Activated T-helper 1 cell treated with anti-CD3 and anti-CD28 coated beads, Interleukin-12 subunit alpha, Interleukin-12 subunit beta, Interleukin-2, Interleukin-4 antibody, amounts not matched to agents 30 ng/mL and 10 ng/mL and 1 ng/mL, durations not matched to agents 14 hours and 24 hours and 36 hours (primary cell): ENCODE results near the gene BRINP3. TPM values are rescaled to one million over a fixed set of nuclear protein-coding genes. Genes with fewer than 3 reads are reported as not detected.

ENCODE experiments used
- DNase-seq: peaks from one replicate; pipeline ENCODE4 v3.0.0; 2021; ENCODE audit warnings: low spot score
- H3K27ac Mint-ChIP-seq: one replicate; pipeline ENCODE4 v1.8.0; 2021; ENCODE audit warnings: mild to moderate bottlenecking, mixed read lengths
- H3K27me3 Mint-ChIP-seq: one replicate; pipeline ENCODE4 v1.8.0; 2022; ENCODE audit warnings: mild to moderate bottlenecking, moderate library complexity, mixed read lengths; ENCODE audit not compliant: insufficient read depth
- H3K36me3 Mint-ChIP-seq: one replicate; pipeline ENCODE4 v1.8.0; 2021; ENCODE audit warnings: low read depth, mixed read lengths
- H3K4me1 Mint-ChIP-seq: one replicate; pipeline ENCODE4 v1.8.0; 2021; ENCODE audit warnings: low read depth, mixed read lengths
- H3K4me3 Mint-ChIP-seq: one replicate; pipeline ENCODE4 v1.8.0; 2021; ENCODE audit warnings: mild to moderate bottlenecking, moderate library complexity, mixed read lengths
- H3K9me3 Mint-ChIP-seq: one replicate; pipeline ENCODE4 v1.8.0; 2021; ENCODE audit warnings: mixed read lengths
- intact Hi-C: fragments of 100-400 bp; cut with micrococcal nuclease; formaldehyde crosslinking; loops from one replicate; pipeline ENCODE4 v1.15.1; 2024
- total RNA-seq: library from RNA; stranded (reverse); gene quantifications from 2 replicates; pipeline ENCODE4 v1.2.3, GENCODE V29; 2022

Gene BRINP3
- total RNA-seq, 1 donor from 2014 or later = not detected

DNA sequence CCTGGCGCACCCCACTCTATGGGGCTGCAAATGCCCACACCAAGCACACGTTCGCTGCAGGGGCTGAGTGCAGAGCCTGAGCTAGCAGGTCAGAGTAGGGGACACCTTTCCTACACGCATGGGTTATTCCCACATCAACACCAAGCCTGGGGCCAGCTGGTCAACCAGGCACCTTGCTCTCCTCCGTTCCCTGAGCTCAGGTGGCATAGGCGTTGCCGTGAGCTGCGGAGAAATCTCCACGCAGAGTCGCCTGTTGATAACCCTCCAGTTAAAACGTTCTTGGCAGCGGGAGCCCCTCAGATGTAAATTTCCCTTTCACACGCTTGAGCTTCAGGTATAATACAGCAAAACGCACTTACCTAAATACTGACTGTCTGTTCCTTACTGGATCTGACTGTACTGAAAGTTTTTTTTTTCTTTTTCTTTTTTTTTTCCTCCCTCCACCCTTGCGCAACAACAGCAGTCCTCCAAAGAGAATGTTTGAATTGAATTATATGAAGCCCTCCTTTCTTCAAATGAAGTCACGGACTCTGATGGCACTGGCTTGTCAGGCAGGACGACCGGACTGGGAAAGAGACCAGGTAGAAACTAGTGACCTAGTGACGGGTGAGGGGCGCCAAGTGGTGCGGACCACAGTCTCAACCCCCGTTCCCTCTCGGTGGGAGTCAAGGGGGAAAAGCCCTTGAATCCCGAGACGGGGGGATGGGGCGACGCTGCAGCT is 2.1 kb downstream of the BRINP3 start:
- H3K36me3 Mint-ChIP-seq = no peaks in the 10 kb centered on the region
- intact Hi-C loops = no loop called here
- no peaks in the 10 kb centered on the region for H3K4me1 Mint-ChIP-seq

DNA sequence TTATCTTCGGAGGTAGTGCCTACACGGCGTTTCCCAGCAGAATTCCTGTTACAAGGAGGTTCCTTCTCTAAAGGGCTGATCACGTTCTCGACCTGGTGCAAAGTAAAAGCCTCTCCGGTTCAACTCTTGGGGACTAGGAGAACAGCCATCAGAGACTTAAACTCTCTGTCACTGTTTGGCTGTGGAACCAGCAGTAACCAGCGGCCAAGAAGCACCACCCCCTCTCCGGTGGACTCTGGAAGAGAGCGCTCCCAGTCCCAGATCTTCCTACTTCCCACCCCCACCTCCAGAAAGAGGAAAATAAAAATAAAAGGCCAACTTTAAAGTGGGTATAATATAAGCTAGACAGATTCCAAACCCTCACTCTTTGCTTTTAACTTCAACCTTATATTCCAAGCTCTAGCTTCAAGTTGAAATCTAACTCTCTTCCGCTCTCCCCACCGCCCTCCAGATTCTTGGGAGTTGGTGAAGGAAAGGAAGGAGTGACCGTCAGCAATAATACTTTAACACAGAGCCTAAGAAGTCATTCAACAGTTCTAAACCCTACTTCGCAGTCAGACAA is 2.9 kb downstream of the BRINP3 start:
- no peaks in the 10 kb centered on the region for H3K36me3 Mint-ChIP-seq

More for the DNA sequence above, 2.1 kb downstream of the BRINP3 start:
- H3K27ac Mint-ChIP-seq = no peak overlapping the region
- H3K27me3 Mint-ChIP-seq = peaks cover 37% of the 10 kb centered on the region
- no peak overlapping the region for H3K4me3 Mint-ChIP-seq
- no peak for DNase-seq
- H3K9me3 Mint-ChIP-seq = no peaks in the 10 kb centered on the region

DNA sequence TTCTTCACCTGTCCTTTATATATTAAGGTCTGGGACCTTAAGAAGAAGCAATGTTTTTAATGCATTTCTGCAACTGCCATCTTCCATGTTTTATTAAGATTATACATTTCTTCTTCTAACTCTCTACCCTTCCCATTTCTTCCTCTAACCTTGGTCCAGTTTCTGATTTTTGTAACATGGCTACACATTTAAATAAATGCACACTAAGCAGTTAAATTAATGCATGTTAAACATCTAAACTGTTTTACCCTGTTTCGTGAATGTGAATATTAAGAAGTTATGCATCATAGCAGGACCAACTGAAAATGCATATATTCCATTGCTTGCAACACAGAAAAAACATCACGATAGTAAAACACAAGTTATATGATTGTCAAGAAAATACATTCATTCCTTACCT is 3.7 kb downstream of the BRINP3 start:
- Mint-ChIP-seq H3K36me3 (no peaks in the 10 kb centered on the region), H3K4me3 (no peak overlapping the region), H3K27me3 (peaks cover 36% of the 10 kb centered on the region), H3K4me1 (no peaks in the 10 kb centered on the region), H3K27ac (no peak overlapping the region), H3K9me3 (no peaks in the 10 kb centered on the region)
- intact Hi-C loops = no loop called here
- no peak for DNase-seq

More for the DNA sequence above, 2.9 kb downstream of the BRINP3 start:
- H3K4me1 Mint-ChIP-seq = no peaks in the 10 kb centered on the region
- H3K9me3 Mint-ChIP-seq = no peaks in the 10 kb centered on the region
- no peak for DNase-seq
- intact Hi-C loops = no loop called here
- H3K4me3 Mint-ChIP-seq = no peak overlapping the region
- no peak overlapping the region for H3K27ac Mint-ChIP-seq
- peaks cover 37% of the 10 kb centered on the region for H3K27me3 Mint-ChIP-seq

DNA sequence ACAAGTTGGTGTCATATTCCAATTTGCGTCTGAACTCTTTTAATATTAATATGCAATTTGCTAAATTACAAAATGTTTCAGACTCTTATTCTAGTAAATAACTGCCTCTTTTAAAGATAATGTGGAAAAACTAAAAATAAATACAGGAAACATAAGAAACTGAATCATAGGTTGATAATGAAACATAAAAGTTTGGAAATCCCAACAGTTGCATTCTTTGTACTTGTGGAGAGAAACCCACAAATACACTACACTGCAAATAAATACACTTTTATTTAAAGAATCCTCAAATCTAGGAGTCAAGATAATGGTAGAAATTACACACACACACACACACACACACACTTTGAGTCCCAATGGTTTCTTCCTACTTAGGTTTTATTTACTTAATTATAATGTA is 5.2 kb downstream of the BRINP3 start:
- no peaks in the 10 kb centered on the region for H3K9me3 Mint-ChIP-seq
- H3K4me1 Mint-ChIP-seq = no peaks in the 10 kb centered on the region
- H3K4me3 Mint-ChIP-seq = no peak overlapping the region
- no peak for DNase-seq
- H3K36me3 Mint-ChIP-seq = no peaks in the 10 kb centered on the region
- H3K27ac Mint-ChIP-seq = no peak overlapping the region
- intact Hi-C loops = no loop called here
- H3K27me3 Mint-ChIP-seq = peaks cover 23% of the 10 kb centered on the region

DNA sequence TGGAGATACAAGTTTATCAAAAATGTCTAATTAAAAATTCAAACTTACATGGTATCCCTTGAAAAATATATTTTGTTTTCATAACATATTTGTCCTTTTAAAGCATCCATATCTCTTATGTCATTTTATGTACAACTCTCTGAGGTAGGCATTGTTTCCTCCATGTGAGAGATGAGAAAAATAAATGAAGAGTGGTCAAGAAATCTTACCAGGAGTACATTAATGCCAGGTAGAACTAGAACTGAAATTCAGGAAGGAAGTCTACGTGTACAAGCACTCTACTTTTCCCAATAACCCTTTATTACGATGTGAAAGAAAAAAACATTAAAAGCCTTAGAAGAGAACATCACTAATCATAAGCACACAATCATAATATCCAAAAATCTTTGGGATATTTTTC is 5.6 kb downstream of the BRINP3 start:
- H3K4me3 Mint-ChIP-seq = no peak overlapping the region
- H3K27me3 Mint-ChIP-seq = peaks cover 21% of the 10 kb centered on the region
- H3K4me1 Mint-ChIP-seq = no peaks in the 10 kb centered on the region
- no peaks in the 10 kb centered on the region for H3K9me3 Mint-ChIP-seq
- no peak overlapping the region for H3K27ac Mint-ChIP-seq
- intact Hi-C loops = no loop called here
- no peaks in the 10 kb centered on the region for H3K36me3 Mint-ChIP-seq
- DNase-seq = no peak

DNA sequence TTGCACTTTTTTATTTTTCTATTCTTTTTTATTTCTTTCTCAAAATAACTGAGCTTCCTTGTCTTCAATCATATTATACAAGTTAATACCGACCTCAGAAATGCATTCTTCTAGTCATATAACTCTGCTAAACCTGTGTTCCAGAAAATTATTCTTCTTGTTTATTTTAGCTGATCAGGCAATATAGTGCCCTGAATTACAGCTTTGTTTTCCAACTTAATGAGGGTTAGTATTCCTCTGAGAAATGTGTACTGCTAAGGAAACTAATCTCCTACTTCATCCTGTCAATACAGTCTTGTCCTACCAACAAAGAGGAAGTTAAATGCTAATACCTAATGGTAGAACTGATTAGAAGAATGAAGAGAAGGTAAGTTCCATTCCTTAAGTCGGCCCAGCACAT is 13.0 kb downstream of the BRINP3 start:
- intact Hi-C loops = no loop called here
- Mint-ChIP-seq H3K9me3 (no peaks in the 10 kb centered on the region), H3K4me1 (no peaks in the 10 kb centered on the region), H3K4me3 (no peak overlapping the region), H3K27ac (no peak overlapping the region), H3K27me3 (no peaks in the 10 kb centered on the region), H3K36me3 (no peaks in the 10 kb centered on the region)
- DNase-seq = no peak

DNA sequence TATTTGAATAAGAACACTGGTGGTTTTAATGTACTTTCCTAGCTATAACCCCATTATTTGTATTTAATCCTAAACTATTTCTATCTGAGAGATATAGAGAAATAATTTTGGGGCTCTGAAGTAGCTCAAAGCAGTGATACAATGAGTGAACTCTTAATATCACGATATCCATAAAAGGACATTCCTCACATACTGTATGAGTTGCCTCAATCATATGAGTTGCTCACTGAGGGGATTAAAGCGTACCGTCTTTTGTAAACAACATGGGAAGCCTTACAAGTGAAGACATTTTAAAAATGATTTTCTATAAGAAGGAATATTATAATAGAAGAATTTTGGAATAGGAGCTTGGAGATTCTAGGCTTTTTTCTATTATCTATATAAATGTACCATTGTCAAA is 21.5 kb downstream of the BRINP3 start:
- H3K27ac Mint-ChIP-seq = no peak overlapping the region
- no peak overlapping the region for H3K4me3 Mint-ChIP-seq
- DNase-seq = no peak
- H3K27me3 Mint-ChIP-seq = peaks cover 1% of the 10 kb centered on the region
- no peaks in the 10 kb centered on the region for H3K4me1 Mint-ChIP-seq
- H3K9me3 Mint-ChIP-seq = no peaks in the 10 kb centered on the region
- intact Hi-C loops = no loop called here
- H3K36me3 Mint-ChIP-seq = no peaks in the 10 kb centered on the region

DNA sequence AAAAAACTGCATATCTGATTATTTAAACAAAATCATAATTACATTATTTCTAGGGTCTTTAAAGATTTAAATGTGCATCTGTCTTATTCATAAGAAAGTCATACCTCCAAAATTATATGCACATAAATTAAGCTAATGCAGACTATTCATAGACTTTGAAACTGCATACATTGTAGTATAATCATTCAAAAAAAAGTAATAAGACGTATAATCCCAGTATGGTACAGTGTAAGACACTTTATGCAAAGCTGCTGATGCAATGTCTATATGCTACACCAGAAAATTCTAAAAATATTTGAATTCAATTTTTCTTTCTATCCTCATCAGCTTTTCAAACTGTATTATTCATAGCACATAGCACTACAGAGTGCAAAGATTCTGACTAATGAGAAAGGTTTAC is 22.0 kb downstream of the BRINP3 start:
- no peaks in the 10 kb centered on the region for H3K4me1 Mint-ChIP-seq
- H3K4me3 Mint-ChIP-seq = no peak overlapping the region
- DNase-seq = no peak
- H3K27me3 Mint-ChIP-seq = peaks cover 1% of the 10 kb centered on the region
- no peak overlapping the region for H3K27ac Mint-ChIP-seq
- intact Hi-C loops = no loop called here
- no peaks in the 10 kb centered on the region for H3K9me3 Mint-ChIP-seq
- H3K36me3 Mint-ChIP-seq = no peaks in the 10 kb centered on the region

DNA sequence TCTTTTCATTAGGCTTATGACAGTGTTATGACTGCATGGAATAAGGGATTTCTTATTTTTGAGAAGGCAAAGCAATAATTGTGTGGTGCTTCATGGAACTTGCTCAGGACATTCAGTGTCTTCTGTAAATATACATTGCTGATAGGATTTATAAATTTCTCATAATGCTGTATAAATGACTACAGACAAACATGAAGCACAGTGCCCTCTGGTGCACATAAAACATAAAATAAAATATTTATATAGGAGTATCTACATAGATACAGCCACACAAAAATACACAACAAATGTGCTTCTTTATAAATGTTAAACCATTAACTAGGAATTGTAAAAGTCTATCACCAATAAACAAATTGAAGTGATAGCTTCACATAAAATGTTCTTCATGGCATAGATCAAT is 24.1 kb downstream of the BRINP3 start:
- no peaks in the 10 kb centered on the region for H3K36me3 Mint-ChIP-seq
- no peak overlapping the region for H3K27ac Mint-ChIP-seq
- intact Hi-C loops = no loop called here
- peaks cover 1% of the 10 kb centered on the region for H3K27me3 Mint-ChIP-seq
- no peak for DNase-seq
- no peaks in the 10 kb centered on the region for H3K4me1 Mint-ChIP-seq
- no peaks in the 10 kb centered on the region for H3K9me3 Mint-ChIP-seq
- no peak overlapping the region for H3K4me3 Mint-ChIP-seq

DNA sequence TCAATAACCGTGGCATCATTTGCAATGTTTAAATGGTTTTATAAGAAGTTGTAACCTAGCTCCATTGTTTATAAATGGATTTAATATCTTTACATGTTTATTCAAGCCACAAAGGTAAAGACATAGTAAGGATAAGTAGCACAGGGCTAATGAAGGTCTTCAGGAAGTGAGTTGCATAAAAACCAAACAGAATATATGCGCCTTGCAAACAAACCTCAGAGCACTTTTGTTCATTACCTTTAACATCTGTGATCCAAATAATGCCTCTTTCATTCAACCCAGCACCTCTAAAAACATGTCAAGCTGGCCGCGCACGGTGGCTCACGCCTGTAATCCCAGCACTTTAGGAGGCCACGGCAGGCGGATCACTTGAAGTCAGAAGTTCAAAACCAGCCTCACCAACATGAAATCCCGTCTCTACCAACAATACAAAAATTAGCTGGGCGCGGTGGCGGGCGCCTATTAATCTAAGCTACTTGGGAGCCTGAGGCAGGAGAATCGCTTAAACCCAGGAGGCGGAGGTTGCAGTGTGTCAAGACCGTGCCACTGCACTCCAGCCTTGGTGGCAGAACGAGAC is 25.3 kb downstream of the BRINP3 start:
- intact Hi-C loops = no loop called here
- peaks cover 1% of the 10 kb centered on the region for H3K27me3 Mint-ChIP-seq
- H3K36me3 Mint-ChIP-seq = no peaks in the 10 kb centered on the region
- no peak for DNase-seq
- H3K4me3 Mint-ChIP-seq = no peak overlapping the region
- no peaks in the 10 kb centered on the region for H3K9me3 Mint-ChIP-seq
- H3K27ac Mint-ChIP-seq = no peak overlapping the region
- H3K4me1 Mint-ChIP-seq = no peaks in the 10 kb centered on the region

DNA sequence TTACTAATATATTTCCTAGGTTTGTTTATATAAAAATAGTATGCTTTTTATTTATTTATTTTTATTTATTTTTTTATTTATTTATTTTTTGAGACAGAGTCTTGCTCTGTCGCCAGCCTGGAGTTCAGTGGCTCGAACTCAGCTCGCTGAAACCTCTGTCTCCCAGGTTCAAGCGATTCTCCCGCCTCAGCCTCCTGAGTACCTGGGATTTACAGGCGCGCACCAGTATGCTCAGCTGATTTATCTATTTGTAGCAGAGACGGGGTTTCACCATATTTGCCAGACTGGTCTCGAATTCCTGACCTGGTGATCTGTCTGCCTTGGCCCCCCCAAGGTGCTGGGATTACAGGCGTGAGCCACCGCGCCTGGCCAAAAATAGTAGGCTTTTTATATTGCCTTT is 33.2 kb downstream of the BRINP3 start:
- H3K9me3 Mint-ChIP-seq = no peaks in the 10 kb centered on the region
- DNase-seq = no peak
- H3K36me3 Mint-ChIP-seq = no peaks in the 10 kb centered on the region
- no peaks in the 10 kb centered on the region for H3K27me3 Mint-ChIP-seq
- intact Hi-C loops = no loop called here
- H3K4me1 Mint-ChIP-seq = no peaks in the 10 kb centered on the region
- no peak overlapping the region for H3K27ac Mint-ChIP-seq
- H3K4me3 Mint-ChIP-seq = no peak overlapping the region

DNA sequence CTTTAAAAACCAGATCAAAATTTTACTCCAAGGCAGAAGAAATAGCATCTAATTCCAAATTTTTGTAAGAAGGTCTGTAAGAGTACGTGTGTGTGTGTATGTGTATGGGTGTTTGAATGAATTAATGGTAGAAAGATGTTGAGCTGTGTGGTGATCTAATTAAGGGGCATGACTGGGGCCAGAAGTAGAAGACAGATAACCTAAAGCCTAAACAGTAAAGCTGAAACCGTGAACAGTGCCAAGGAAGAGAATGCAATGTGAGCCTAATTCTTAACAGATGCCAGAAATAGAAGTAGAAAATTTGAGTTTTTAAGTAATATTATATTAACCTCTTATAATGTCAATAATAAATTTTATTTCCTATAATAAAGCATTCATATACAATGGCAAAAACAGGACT is 38.2 kb downstream of the BRINP3 start:
- Mint-ChIP-seq H3K9me3 (no peaks in the 10 kb centered on the region), H3K27me3 (no peaks in the 10 kb centered on the region), H3K36me3 (no peaks in the 10 kb centered on the region), H3K4me1 (no peaks in the 10 kb centered on the region), H3K4me3 (no peak overlapping the region), H3K27ac (peak overlapping the region; percentile 29)
- intact Hi-C loops = no loop called here
- DNase-seq = no peak

DNA sequence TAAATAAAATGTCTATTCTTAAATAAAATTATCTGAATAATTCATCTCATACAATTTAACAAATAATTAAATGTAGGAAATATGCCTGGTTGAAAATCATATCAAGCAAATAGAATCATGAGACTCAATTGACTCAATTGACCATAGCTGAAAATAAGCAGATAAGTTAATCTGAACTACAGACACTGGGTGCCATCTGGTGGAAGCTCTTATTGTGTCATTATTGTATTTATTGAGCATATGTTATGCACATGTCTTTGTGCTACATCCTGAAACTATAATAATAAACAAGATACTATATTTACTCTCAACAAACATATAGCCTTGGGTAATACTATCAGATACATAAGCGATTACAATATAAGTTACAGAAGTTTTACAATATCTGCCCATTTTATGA is 41.0 kb downstream of the BRINP3 start:
- H3K27me3 Mint-ChIP-seq = no peaks in the 10 kb centered on the region
- no peak overlapping the region for H3K27ac Mint-ChIP-seq
- intact Hi-C loops = no loop called here
- no peaks in the 10 kb centered on the region for H3K4me1 Mint-ChIP-seq
- H3K4me3 Mint-ChIP-seq = no peak overlapping the region
- H3K9me3 Mint-ChIP-seq = no peaks in the 10 kb centered on the region
- no peak for DNase-seq
- H3K36me3 Mint-ChIP-seq = no peaks in the 10 kb centered on the region
